Neural cell (in vitro differentiated cells): ENCODE measurements around the gene CAPZA2. TPM values are rescaled to one million over a fixed set of nuclear protein-coding genes. Genes with fewer than 3 reads are reported as not detected.

Source experiments
- H2AFZ ChIP-seq: fragments of 200-600, 300-800 bp; sonication (generic), shearing (Covaris generic); 2 replicates; pipeline ENCODE4 v1.6.0; 2014; ENCODE audit warnings: low read depth, mild to moderate bottlenecking, antibody characterized with exemption, low read length, moderate library complexity
- H3F3A ChIP-seq: fragments of 200-600 bp; shearing (Covaris generic); 2 replicates; pipeline ENCODE4 v1.6.1; 2016; ENCODE audit warnings: mild to moderate bottlenecking, moderate library complexity, mixed read lengths, antibody characterized with exemption, low read length; ENCODE audit not compliant: insufficient read depth, poor library complexity, severe bottlenecking
- H3K27ac ChIP-seq: fragments of 200-600, 300-800 bp; sonication (generic), shearing (Covaris generic); 2 replicates; pipeline ENCODE4 v1.5.1; 2014; ENCODE audit warnings: mild to moderate bottlenecking, low read length, moderate library complexity
- H3K27me3 ChIP-seq: fragments of 300-800, 200-600 bp; sonication (generic), shearing (Covaris generic); 2 replicates; pipeline ENCODE4 v1.6.0; 2014; ENCODE audit warnings: mild to moderate bottlenecking, low read depth, low read length, moderate library complexity; ENCODE audit not compliant: insufficient read depth
- H3K36me3 ChIP-seq: fragments of 300-800, 200-600 bp; sonication (generic), shearing (Covaris generic); 2 replicates; pipeline ENCODE4 v1.5.1; 2014; ENCODE audit warnings: mild to moderate bottlenecking, antibody characterized with exemption, low read length, moderate library complexity; ENCODE audit not compliant: insufficient read depth
- H3K4me2 ChIP-seq: fragments of 300-800, 200-600 bp; sonication (generic), shearing (Covaris generic); 2 replicates; pipeline ENCODE4 v1.6.0; 2014; ENCODE audit warnings: mild to moderate bottlenecking, low read length
- H3K4me3 ChIP-seq: fragments of 300-800, 200-600 bp; sonication (generic), shearing (Covaris generic); 2 replicates; pipeline ENCODE4 v1.5.1; 2014; ENCODE audit warnings: mild to moderate bottlenecking, low read length, moderate library complexity
- H3K79me2 ChIP-seq: fragments of 200-600 bp; shearing (Covaris generic); replicated peaks from 2 replicates; pipeline ENCODE4 v1.6.0; 2014; ENCODE audit warnings: mild to moderate bottlenecking, low read length, moderate library complexity; ENCODE audit not compliant: insufficient read depth
- H3K9ac ChIP-seq: fragments of 300-800, 200-600 bp; sonication (generic), shearing (Covaris generic); 2 replicates; pipeline ENCODE4 v1.6.1; 2016; ENCODE audit warnings: mild to moderate bottlenecking, low read length, mixed read lengths
- H3K9me2 ChIP-seq: fragments of 200-600 bp; shearing (Covaris generic); 2 replicates; pipeline ENCODE4 v1.6.1; 2016; ENCODE audit warnings: mild to moderate bottlenecking, low read length, mixed read lengths; ENCODE audit not compliant: insufficient read depth
- H3K9me3 ChIP-seq: fragments of 200-600, 300-800 bp; sonication (generic), shearing (Covaris generic); 2 replicates; pipeline ENCODE4 v1.6.1; 2016; ENCODE audit warnings: mild to moderate bottlenecking, mixed run types, low read length, moderate library complexity, mixed read lengths
- H4K20me1 ChIP-seq: fragments of 200-600 bp; shearing (Covaris generic); 2 replicates; pipeline ENCODE4 v1.6.1; 2016; ENCODE audit warnings: mild to moderate bottlenecking, mixed run types; ENCODE audit not compliant: insufficient read depth
- CTCF ChIP-seq: fragments of 450-650 bp; IDR thresholded peaks from 2 replicates; pipeline ENCODE4 v1.5.1; 2014; ENCODE audit warnings: antibody characterized with exemption, mild to moderate bottlenecking, moderate library complexity; ENCODE audit not compliant: poor library complexity, severe bottlenecking
- EP300 ChIP-seq: fragments of 450-650 bp; conservative IDR thresholded peaks from 2 replicates; pipeline ENCODE4 v1.6.1; 2014; ENCODE audit warnings: antibody characterized with exemption, mild to moderate bottlenecking, moderate library complexity; ENCODE audit not compliant: poor library complexity, severe bottlenecking
- EZH2 ChIP-seq: fragments of 200-600, 300-800 bp; shearing (Covaris generic), sonication (generic); IDR thresholded peaks from 2 replicates; pipeline ENCODE4 v1.6.1; 2014; ENCODE audit warnings: antibody characterized with exemption, low read length, borderline replicate concordance, mild to moderate bottlenecking; ENCODE audit not compliant: insufficient read depth, poor library complexity, severe bottlenecking
- MXI1 ChIP-seq: fragments of 450-650 bp; conservative IDR thresholded peaks from 2 replicates; pipeline ENCODE4 v1.6.1; 2014; ENCODE audit warnings: antibody characterized with exemption, mild to moderate bottlenecking; ENCODE audit not compliant: poor library complexity, severe bottlenecking
- POLR2AphosphoS5 ChIP-seq: IDR thresholded peaks from 2 replicates; pipeline ENCODE4 v1.6.1; 2012
- RAD21 ChIP-seq: fragments of 450-650 bp; conservative IDR thresholded peaks from 2 replicates; pipeline ENCODE4 v1.6.1; 2014; ENCODE audit warnings: antibody characterized with exemption, mild to moderate bottlenecking, moderate library complexity
- REST ChIP-seq: IDR thresholded peaks from 2 replicates; pipeline ENCODE4 v1.6.1; 2012; ENCODE audit warnings: borderline replicate concordance
- SMC3 ChIP-seq: fragments of 450-650 bp; conservative IDR thresholded peaks from 2 replicates; pipeline ENCODE4 v1.6.1; 2014; ENCODE audit warnings: antibody characterized with exemption, mild to moderate bottlenecking, moderate library complexity; ENCODE audit not compliant: poor library complexity
- TAF1 ChIP-seq: IDR thresholded peaks from 2 replicates; pipeline ENCODE4 v1.6.1; 2012; ENCODE audit warnings: low read depth
- polyA plus RNA-seq: library from polyadenylated mRNA; depleted of rRNA; stranded (reverse); fragments of >200 nt; gene quantifications from 2 replicates; pipeline ENCODE4 v1.2.3, GENCODE V29; 2014

CAPZA2 gene
- polyA plus RNA-seq, 1 donor from 2014 or later, result 191 TPM

DNA sequence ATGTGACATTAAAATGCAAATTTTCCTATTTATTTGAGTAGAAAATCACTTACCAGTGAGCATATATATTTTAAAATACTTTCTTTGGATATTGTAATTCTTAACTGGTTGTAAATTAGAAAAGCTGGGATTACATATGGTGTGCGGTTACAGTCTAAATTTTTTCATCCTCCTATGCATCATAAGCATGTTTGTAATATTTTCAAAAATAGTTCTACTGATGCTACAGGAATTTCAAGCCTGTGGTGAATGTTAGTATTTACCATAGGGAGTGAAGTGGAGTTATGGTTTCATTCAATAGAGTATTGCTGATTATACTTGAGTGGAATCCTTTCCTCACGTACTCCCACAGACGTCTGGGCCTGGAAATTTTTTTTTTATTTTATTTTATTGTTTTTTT is 56.3 kb downstream of the CAPZA2 start:
- no peaks in the 10 kb centered on the region for H3F3A ChIP-seq
- H4K20me1 ChIP-seq, result no peaks in the 10 kb centered on the region
- H2AFZ ChIP-seq, result no peak overlapping the region
- H3K9ac ChIP-seq, result no peak overlapping the region
- no peak overlapping the region for H3K27ac ChIP-seq
- no peak overlapping the region for H3K4me2 ChIP-seq
- H3K36me3 ChIP-seq, result no peaks in the 10 kb centered on the region
- no peaks in the 10 kb centered on the region for H3K27me3 ChIP-seq
- H3K4me3 ChIP-seq, result no peak overlapping the region
- H3K9me2 ChIP-seq, result no peaks in the 10 kb centered on the region
- no peak for TF ChIP-seq EP300
- TF ChIP-seq EZH2, result no peak
- no peak for TF ChIP-seq SMC3
- TF ChIP-seq MXI1, result no peak
- TF ChIP-seq REST, result no peak
- no peak for TF ChIP-seq POLR2AphosphoS5
- TF ChIP-seq TAF1, result no peak
- H3K79me2 ChIP-seq, result no peaks in the 10 kb centered on the region
- no peaks in the 10 kb centered on the region for H3K9me3 ChIP-seq

DNA sequence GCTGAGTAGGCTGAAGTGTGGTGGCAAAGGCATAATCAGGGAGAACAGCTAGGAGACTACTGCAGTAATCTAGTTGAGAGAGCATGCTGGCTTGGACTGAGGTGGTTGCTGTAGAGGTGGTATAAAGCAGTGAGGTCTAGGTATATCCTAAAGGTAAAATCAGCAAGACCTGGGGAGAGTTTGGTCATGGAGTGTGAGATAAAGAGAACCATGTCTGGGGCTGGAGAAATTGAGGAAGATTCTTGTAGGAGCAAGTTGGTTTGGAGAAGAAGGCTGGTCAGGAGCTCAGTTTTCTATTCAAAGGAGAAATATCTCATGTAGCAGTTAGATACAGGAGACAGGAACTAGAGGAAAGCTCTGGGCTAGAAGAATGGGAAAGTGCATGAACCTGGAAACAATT is 58.0 kb downstream of the CAPZA2 start:
- H3K4me2 ChIP-seq, result no peak overlapping the region
- H3K79me2 ChIP-seq, result no peaks in the 10 kb centered on the region
- H2AFZ ChIP-seq, result no peak overlapping the region
- no peak overlapping the region for H3K9ac ChIP-seq
- no peaks in the 10 kb centered on the region for H3K9me2 ChIP-seq
- H3K27ac ChIP-seq, result no peak overlapping the region
- no peak overlapping the region for H3K4me3 ChIP-seq
- H3K36me3 ChIP-seq, result no peaks in the 10 kb centered on the region
- H3K27me3 ChIP-seq, result no peaks in the 10 kb centered on the region
- H3F3A ChIP-seq, result no peaks in the 10 kb centered on the region
- TF ChIP-seq TAF1 (no peak), CTCF (no peak), RAD21 (no peak), REST (no peak), EZH2 (no peak), EP300 (no peak), SMC3 (no peak), MXI1 (no peak), POLR2AphosphoS5 (no peak)
- H3K9me3 ChIP-seq, result no peaks in the 10 kb centered on the region
- H4K20me1 ChIP-seq, result no peaks in the 10 kb centered on the region
